ENCODE results near the gene LDLRAD4. TPM values are rescaled to one million over a fixed set of nuclear protein-coding genes. Genes with fewer than 3 reads are reported as not detected.
"Not testable (repeated sequence)": the region's sequence is repeated elsewhere in the genome, so short reads cannot be mapped to it uniquely, and the experiment has no call there.

The LDLRAD4 gene
- total RNA-seq, 1 donor from 2014 or later: 34.5 TPM

GRCh38 chr18:13653746-13654433 lies 435.3 kb downstream of the LDLRAD4 start:
- H3K36me3 Mint-ChIP-seq (ENCODE audit: low read depth): peaks cover under 1% of the 10 kb centered on the region
- no peak for DNase-seq (ENCODE audit: low spot score)
- intact Hi-C loops (cut with micrococcal nuclease): no loop called here
- H3K4me1 Mint-ChIP-seq (ENCODE audit: low read depth): no peaks in the 10 kb centered on the region
- no peak overlapping the region for H3K4me3 Mint-ChIP-seq
- H3K27me3 Mint-ChIP-seq (ENCODE audit: insufficient read depth): no peaks in the 10 kb centered on the region
- no peaks in the 10 kb centered on the region for H3K9me3 Mint-ChIP-seq
- no peak overlapping the region for H3K27ac Mint-ChIP-seq

- Mint-ChIP-seq H3K36me3 (ENCODE audit: low read depth) (peaks cover 6% of the 10 kb centered on the region), H3K27me3 (ENCODE audit: insufficient read depth) (no peaks in the 10 kb centered on the region), H3K4me3 (no peak overlapping the region), H3K4me1 (ENCODE audit: low read depth) (no peaks in the 10 kb centered on the region), H3K27ac (no peak overlapping the region), H3K9me3 (no peaks in the 10 kb centered on the region)
- intact Hi-C loops (cut with micrococcal nuclease): no loop called here
- DNase-seq (ENCODE audit: low spot score): no peak
These were observed 439.4 kb downstream of the LDLRAD4 start for GRCh38 chr18:13657974-13658373.

GRCh38 chr18:13658436-13659204 lies 440.1 kb downstream of the LDLRAD4 start:
- H3K27me3 Mint-ChIP-seq (ENCODE audit: insufficient read depth): no peaks in the 10 kb centered on the region
- H3K4me1 Mint-ChIP-seq (ENCODE audit: low read depth): no peaks in the 10 kb centered on the region
- H3K4me3 Mint-ChIP-seq: no peak overlapping the region
- intact Hi-C loops (cut with micrococcal nuclease): no loop called here
- no peak for DNase-seq (ENCODE audit: low spot score)
- H3K9me3 Mint-ChIP-seq: no peaks in the 10 kb centered on the region
- H3K36me3 Mint-ChIP-seq (ENCODE audit: low read depth): peaks cover 6% of the 10 kb centered on the region
- H3K27ac Mint-ChIP-seq: no peak overlapping the region

- Mint-ChIP-seq H3K27me3 (ENCODE audit: insufficient read depth) (no peaks in the 10 kb centered on the region), H3K4me1 (ENCODE audit: low read depth) (no peaks in the 10 kb centered on the region), H3K9me3 (no peaks in the 10 kb centered on the region), H3K27ac (no peak overlapping the region), H3K36me3 (ENCODE audit: low read depth) (peaks cover 14% of the 10 kb centered on the region), H3K4me3 (no peak overlapping the region)
- no peak for DNase-seq (ENCODE audit: low spot score)
- intact Hi-C loops (cut with micrococcal nuclease): no loop called here
These were observed 441.9 kb downstream of the LDLRAD4 start for GRCh38 chr18:13660510-13660909.

- Mint-ChIP-seq H3K27ac (no peak overlapping the region), H3K4me1 (ENCODE audit: low read depth) (no peaks in the 10 kb centered on the region)
- intact Hi-C loops (cut with micrococcal nuclease): no loop called here
These were observed 442.7 kb downstream of the LDLRAD4 start for GRCh38 chr18:13661051-13661778.

GRCh38 chr18:13661779-13662256 lies 443.3 kb downstream of the LDLRAD4 start:
- intact Hi-C loops (cut with micrococcal nuclease): no loop called here
- DNase-seq (ENCODE audit: low spot score): no peak
- Mint-ChIP-seq H3K4me1 (ENCODE audit: low read depth) (no peaks in the 10 kb centered on the region), H3K4me3 (no peak overlapping the region), H3K9me3 (no peaks in the 10 kb centered on the region), H3K36me3 (ENCODE audit: low read depth) (peaks cover 19% of the 10 kb centered on the region), H3K27ac (no peak overlapping the region), H3K27me3 (ENCODE audit: insufficient read depth) (no peaks in the 10 kb centered on the region)

More at GRCh38 chr18:13661051-13661778, 442.7 kb downstream of the LDLRAD4 start:
- no peak for DNase-seq (ENCODE audit: low spot score)
- Mint-ChIP-seq H3K36me3 (ENCODE audit: low read depth) (peaks cover 14% of the 10 kb centered on the region), H3K9me3 (no peaks in the 10 kb centered on the region), H3K27me3 (ENCODE audit: insufficient read depth) (no peaks in the 10 kb centered on the region), H3K4me3 (no peak overlapping the region)

GRCh38 chr18:13672657-13673056 lies 454.1 kb downstream of the LDLRAD4 start:
- Mint-ChIP-seq H3K27me3 (ENCODE audit: insufficient read depth) (no peaks in the 10 kb centered on the region), H3K4me1 (ENCODE audit: low read depth) (no peaks in the 10 kb centered on the region)

GRCh38 chr18:13676471-13676870 lies 457.9 kb downstream of the LDLRAD4 start:
- H3K36me3 Mint-ChIP-seq (ENCODE audit: low read depth): peaks cover 8% of the 10 kb centered on the region
- H3K27me3 Mint-ChIP-seq (ENCODE audit: insufficient read depth): no peaks in the 10 kb centered on the region
- H3K4me3 Mint-ChIP-seq: no peak overlapping the region
- intact Hi-C loops (cut with micrococcal nuclease): no loop called here
- no peaks in the 10 kb centered on the region for H3K9me3 Mint-ChIP-seq
- DNase-seq (ENCODE audit: low spot score): no peak
- peaks cover 10% of the 10 kb centered on the region for H3K4me1 Mint-ChIP-seq (ENCODE audit: low read depth)
- no peak overlapping the region for H3K27ac Mint-ChIP-seq

More at GRCh38 chr18:13672657-13673056, 454.1 kb downstream of the LDLRAD4 start:
- no peak for DNase-seq (ENCODE audit: low spot score)
- H3K36me3 Mint-ChIP-seq (ENCODE audit: low read depth): peaks cover 17% of the 10 kb centered on the region
- intact Hi-C loops (cut with micrococcal nuclease): no loop called here
- no peaks in the 10 kb centered on the region for H3K9me3 Mint-ChIP-seq
- no peak overlapping the region for H3K27ac Mint-ChIP-seq
- H3K4me3 Mint-ChIP-seq: no peak overlapping the region

GRCh38 chr18:13677350-13677749 lies 458.8 kb downstream of the LDLRAD4 start:
- intact Hi-C loops (cut with micrococcal nuclease); DNase-seq (ENCODE audit: low spot score); H3K4me1 Mint-ChIP-seq (ENCODE audit: low read depth); H3K27me3 Mint-ChIP-seq (ENCODE audit: insufficient read depth); H3K27ac Mint-ChIP-seq; H3K4me3 Mint-ChIP-seq; H3K9me3 Mint-ChIP-seq: not testable (repeated sequence)
- H3K36me3 Mint-ChIP-seq (ENCODE audit: low read depth): peaks cover 11% of the 10 kb centered on the region

- H3K4me3 Mint-ChIP-seq: no peak overlapping the region
- H3K27ac Mint-ChIP-seq: no peak overlapping the region
- H3K9me3 Mint-ChIP-seq: no peaks in the 10 kb centered on the region
- H3K36me3 Mint-ChIP-seq (ENCODE audit: low read depth): peaks cover 10% of the 10 kb centered on the region
- intact Hi-C loops (cut with micrococcal nuclease): no loop called here
- peaks cover 2% of the 10 kb centered on the region for H3K27me3 Mint-ChIP-seq (ENCODE audit: insufficient read depth)
- peaks cover 10% of the 10 kb centered on the region for H3K4me1 Mint-ChIP-seq (ENCODE audit: low read depth)
- no peak for DNase-seq (ENCODE audit: low spot score)
These were observed 462.1 kb downstream of the LDLRAD4 start for GRCh38 chr18:13680612-13681011.

GRCh38 chr18:13681701-13682100 lies 463.1 kb downstream of the LDLRAD4 start:
- no peak for DNase-seq (ENCODE audit: low spot score)
- Mint-ChIP-seq H3K27ac (no peak overlapping the region), H3K27me3 (ENCODE audit: insufficient read depth) (peaks cover 2% of the 10 kb centered on the region), H3K9me3 (no peaks in the 10 kb centered on the region), H3K36me3 (ENCODE audit: low read depth) (peaks cover 10% of the 10 kb centered on the region), H3K4me1 (ENCODE audit: low read depth) (peaks cover 10% of the 10 kb centered on the region), H3K4me3 (no peak overlapping the region)
- intact Hi-C loops (cut with micrococcal nuclease): no loop called here

- Mint-ChIP-seq H3K9me3 (no peaks in the 10 kb centered on the region), H3K36me3 (ENCODE audit: low read depth) (peaks cover 11% of the 10 kb centered on the region), H3K27ac (no peak overlapping the region), H3K4me3 (no peak overlapping the region), H3K27me3 (ENCODE audit: insufficient read depth) (peaks cover 2% of the 10 kb centered on the region), H3K4me1 (ENCODE audit: low read depth) (no peaks in the 10 kb centered on the region)
- intact Hi-C loops (cut with micrococcal nuclease): no loop called here
- DNase-seq (ENCODE audit: low spot score): no peak
These were observed 466.0 kb downstream of the LDLRAD4 start for GRCh38 chr18:13684546-13684945.

Measured in activated T-helper 1 cell treated with anti-CD3 and anti-CD28 coated beads, Interleukin-12 subunit alpha, Interleukin-12 subunit beta, Interleukin-2, Interleukin-4 antibody, amounts not matched to agents 30 ng/mL and 10 ng/mL and 1 ng/mL, durations not matched to agents 14 hours and 24 hours and 36 hours (primary cell).